NCI-H2081 (cell line): Measurements from ENCODE around the gene TNS2.
"Not testable (repeated sequence)": the region's sequence is repeated elsewhere in the genome, so short reads cannot be mapped to it uniquely, and the experiment has no call there.

Experiments used
- DNase-seq, 2 experiments: peaks; one replicate each; lab custom pipeline; 2025; lab: John Stamatoyannopoulos, UW

TNS2 gene

GRCh38 chr12:53094796-53095595, 45.1 kb downstream of the TNS2 start:
- DNase-seq, result not testable (repeated sequence)

GRCh38 chr12:53095596-53095895, 45.7 kb downstream of the TNS2 start:
- not testable (repeated sequence) for DNase-seq

GRCh38 chr12:53096089-53096741, 46.4 kb downstream of the TNS2 start:
- DNase-seq, result no peak

DNA sequence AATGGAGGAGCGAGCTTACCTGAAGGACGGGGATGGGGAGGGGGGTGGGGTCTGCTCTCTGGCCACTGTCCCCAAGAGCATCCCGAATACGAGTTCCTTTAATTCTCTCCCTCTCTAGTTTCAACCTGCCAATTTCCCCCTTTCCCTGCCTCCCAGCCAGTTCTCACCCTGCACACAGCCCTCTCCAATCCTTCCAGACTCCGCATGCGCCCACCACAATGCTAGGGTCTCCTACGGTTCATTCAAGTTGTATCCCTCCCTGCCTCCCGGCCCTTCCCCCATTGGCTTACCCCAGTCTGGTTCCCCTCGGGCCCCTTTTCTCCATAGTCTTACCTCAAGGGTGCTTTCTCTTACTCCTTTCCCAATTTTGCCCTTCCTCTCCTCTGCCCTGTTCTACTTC, 46.9 kb downstream of the TNS2 start:
- DNase-seq, result no peak

- peak in 1 of 2 experiments; percentile 31 for DNase-seq
These were observed 47.3 kb downstream of the TNS2 start for GRCh38 chr12:53097207-53097563.

DNA sequence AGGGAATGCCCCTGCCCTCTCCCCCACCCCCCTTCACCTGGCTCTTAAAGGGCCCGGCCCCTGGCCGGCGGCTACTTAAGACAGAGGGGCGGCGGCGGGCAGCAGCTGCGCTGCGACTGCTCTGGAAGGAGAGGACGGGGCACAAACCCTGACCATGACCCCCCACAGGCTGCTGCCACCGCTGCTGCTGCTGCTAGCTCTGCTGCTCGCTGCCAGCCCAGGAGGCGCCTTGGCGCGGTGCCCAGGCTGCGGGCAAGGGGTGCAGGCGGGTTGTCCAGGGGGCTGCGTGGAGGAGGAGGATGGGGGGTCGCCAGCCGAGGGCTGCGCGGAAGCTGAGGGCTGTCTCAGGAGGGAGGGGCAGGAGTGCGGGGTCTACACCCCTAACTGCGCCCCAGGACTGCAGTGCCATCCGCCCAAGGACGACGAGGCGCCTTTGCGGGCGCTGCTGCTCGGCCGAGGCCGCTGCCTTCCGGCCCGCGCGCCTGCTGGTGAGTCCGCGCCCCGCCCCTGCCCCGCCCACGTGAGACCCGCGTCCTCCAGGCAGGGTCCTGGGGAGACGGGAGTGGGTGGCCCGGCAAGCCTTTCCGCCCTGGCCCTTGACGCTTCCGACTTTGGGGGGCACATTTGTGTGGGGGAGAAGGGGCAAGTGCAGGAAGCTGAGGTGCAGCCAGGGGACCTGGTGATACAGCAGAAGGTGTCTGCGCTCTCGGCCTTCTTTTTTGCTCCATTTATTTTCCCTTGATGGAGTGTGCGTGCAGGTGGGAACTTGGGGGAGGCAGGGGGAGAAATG, 47.9 kb downstream of the TNS2 start, which contains the start of gene IGFBP6:
TSS of gene IGFBP6 (plus strand) at position 104 of the 790 bp plus-strand sequence. CDS start at position 155, 51 bp downstream.
- DNase-seq, result peak; percentile 50 to 71

DNA sequence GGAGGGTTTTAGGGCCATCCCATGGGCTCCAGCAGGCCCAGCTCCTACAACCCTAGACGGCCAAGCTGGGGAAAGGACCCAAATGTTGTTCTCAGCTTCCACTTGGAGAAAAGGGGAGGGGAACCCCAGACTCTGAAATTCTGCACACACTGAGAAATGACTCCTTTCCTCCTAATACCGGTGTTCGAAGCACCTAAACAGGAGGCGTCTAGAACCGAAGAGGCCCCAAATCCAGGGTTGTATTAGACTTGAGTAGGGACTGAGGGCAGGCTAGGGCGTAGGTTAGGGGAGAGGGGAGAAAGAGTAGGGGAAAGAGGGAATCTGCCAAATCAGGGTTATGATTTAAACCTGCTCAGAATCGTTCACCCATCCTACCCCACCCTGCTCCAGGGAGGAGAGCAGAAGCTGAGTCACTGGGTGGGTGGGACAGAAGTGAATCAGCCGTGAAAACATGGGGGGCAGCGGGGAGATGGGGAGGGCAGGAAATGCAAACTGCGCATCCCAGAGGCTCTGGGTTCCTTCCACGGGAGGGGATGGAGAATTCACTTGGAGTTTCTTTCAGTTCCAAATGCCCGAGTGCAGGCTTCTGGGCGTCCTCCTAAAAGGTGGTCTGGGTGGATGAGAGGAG, 48.6 kb downstream of the TNS2 start:
- DNase-seq, result no peak

DNA sequence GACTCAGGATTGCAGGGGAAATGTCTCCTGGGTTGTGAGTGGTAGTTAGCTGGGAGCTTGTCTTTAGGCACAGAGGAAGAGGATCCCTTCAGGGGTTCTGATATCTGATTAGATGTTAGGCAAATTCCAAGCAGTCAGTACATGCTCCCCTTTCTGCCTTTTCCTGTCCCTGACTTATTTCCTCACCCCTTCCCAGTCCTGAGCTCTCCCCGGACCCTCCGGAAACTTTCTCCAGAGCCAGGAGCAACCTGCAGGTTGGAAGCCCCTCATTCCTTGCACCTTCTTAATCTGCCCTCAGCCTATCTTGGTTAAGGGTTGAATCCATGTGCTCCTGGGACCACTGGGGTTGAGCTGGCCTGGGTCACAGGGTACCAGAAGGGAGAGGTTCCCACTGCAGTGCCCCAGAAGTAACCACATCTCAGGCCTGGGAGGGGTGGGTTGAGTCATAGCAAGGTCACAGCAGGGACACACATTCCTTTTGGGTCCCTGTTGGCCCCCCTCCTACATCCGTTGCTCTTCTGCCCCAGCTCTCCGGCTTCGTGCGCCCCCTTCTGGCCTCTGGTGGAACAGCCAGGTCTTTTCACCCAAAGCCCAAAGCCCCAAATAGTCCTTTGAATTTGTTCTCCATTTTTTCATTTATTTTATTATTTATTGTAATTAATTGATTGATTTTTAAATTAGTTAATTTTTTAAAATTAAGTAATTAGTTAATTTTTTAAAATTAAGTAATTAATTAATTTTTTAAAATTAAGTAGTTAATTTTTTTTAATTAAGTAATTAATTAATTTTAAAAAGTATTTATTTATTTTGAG, 49.4 kb downstream of the TNS2 start:
- DNase-seq, result peak; percentile 70 to 73

- no peak for DNase-seq
These were observed 50.7 kb downstream of the TNS2 start for GRCh38 chr12:53100466-53101151.

DNA sequence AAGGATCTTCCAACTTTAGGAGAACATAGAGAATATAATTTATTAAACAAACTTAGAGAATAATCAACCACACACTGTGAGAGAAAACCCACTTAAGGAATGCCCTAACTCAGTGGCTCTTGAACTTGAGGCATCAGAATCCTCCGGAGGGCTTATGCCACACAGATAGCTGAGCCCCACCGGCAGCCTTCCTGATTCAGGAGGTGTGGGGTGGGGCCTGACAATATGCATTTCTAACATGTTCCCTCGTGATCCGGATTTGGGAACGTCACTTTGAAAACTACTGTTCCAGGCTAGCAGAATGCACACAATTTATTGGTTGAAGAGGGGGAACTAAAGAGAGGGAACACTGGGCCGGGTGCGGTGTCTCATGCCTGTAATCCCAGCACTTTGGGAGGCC, 51.4 kb downstream of the TNS2 start:
- DNase-seq, result no peak

- no peak for DNase-seq
These were observed 52.3 kb downstream of the TNS2 start for GRCh38 chr12:53101931-53102781.

DNA sequence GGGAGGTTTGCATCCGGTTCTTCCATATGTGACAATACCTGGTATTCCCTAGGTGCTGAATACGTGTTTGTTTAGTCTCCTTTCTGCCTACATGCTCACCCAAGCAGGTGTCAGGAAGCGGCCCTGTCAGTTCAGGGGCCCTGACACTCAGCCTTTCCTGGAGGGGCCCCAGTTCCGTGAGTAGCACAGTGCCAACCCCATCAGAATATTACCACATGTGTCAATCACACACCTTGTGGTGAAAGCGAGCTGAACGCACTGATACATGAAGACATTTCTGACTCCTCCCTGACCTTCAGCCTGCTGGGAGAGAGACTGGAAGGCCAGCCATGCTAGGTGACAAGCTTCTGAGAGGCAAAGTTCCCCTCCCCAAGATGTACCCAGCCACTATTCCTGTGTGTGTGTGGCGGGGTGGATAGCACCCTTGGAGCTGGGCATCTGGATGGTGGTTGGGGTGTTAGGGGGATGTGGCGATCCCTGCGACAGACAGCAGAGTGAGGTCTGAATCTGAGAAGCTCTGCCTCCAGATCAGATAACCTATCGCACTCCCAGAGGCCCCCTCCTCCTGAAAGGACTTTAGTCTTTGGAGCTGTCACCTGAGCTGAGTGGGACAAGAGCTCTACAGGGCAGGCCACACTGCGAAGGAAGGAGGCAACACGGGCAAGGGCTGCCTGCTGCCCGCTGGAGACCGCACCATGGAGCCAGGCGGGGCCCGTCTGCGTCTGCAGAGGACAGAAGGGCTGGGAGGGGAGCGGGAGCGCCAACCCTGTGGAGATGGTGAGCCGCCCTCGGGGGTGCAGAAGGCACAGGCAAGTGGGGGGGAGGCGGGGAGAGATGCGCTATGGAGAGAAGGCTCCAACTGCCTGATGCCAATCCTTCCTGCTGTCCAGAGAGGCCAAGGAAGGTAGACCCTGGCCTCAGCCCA, 53.3 kb downstream of the TNS2 start, which contains the start of gene SOAT2:
TSS of gene SOAT2 (plus strand) at position 604 of the 925 bp plus-strand sequence. CDS start at position 696, 92 bp downstream.
- peak; percentile 12 to 46 for DNase-seq

GRCh38 chr12:53103860-53104305, 54.0 kb downstream of the TNS2 start:
- no peak for DNase-seq

GRCh38 chr12:53105256-53105655, 55.4 kb downstream of the TNS2 start:
- no peak for DNase-seq

DNA sequence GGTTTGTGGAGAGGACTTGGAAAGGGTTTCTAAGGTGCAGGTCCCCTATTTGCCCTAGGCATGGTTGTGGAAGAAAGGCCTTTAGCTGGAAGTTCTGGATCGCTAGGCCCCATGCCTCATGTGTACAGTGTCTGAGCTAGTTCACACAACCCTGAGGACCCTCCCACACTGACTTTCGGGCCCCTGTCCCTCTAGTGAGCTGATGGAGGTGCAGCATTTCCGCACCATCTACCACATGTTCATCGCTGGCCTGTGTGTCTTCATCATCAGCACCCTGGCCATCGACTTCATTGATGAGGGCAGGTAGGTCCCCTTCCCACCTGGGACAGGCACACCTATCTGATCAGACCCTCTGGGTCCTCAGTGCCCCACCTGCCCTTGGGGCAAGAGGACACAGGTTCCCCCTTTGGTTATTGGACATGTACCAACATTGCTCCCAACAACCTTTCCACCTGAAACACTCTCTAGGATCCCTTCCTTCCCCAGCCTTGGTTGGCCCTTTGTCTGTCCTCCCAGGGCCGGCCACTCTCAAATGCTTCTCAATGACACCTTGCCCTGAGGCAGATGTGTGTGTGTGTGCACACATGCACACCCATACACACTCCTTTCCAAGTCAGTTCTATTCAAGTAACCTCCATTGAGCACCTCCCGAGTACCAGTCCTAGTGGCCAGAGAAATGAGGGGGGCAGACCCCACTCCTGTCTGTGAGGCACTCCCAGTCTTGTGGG, 56.0 kb downstream of the TNS2 start:
- DNase-seq, result no peak

DNA sequence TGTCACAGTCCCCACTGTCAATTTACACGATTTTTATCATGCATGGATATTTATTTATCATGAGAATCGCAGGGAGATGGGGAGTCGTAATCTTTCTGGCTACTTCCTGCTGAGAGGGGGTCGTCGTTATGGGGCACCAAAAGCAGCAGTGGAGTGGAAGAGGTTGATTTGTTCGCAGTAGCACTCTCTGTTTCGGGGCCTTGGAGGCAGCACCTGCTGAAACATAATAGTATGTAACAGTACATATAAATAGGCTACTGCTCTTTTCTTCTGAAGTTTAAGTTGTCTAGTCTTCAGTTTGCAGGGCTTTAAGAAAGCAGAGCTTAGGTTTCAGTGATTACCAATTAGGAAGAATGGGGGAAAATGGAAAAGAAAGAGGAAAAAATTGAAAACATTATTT, 57.3 kb downstream of the TNS2 start:
- no peak for DNase-seq

DNA sequence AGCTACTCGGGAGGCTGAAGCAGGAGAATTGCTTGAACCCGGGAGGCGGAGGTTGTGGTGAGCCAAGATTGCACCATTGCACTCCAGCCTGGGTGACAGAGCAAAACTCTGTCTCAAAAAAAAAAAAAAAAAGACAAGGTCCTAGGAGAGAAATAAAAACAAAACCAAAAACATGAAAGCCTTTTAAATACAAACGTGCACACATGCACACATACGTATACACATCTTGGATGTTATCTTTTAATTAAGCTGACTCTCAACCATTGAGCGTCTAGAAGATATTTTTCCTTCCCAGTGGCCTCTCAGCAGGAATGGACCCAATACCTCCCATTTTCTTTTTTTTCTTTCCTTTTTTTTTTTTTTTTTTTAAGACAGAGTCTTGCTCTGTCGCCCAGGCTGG, 62.6 kb downstream of the TNS2 start:
- not testable (repeated sequence) for DNase-seq

- DNase-seq, result no peak
These were observed 63.4 kb downstream of the TNS2 start for GRCh38 chr12:53113136-53113705.
